HepG2 (cell line): Measurements from ENCODE around the gene NOA1. TPM values are rescaled to one million over a fixed set of nuclear protein-coding genes. Genes with fewer than 3 reads are reported as not detected.

Experiments used
- BRF2 ChIP-seq: sonication (generic); formaldehyde crosslinking; IDR thresholded peaks from 2 replicates; pipeline ENCODE4 v1.8.1; 2022; ENCODE audit warnings: mild to moderate bottlenecking, missing genetic modification reagents
- CAMTA2 ChIP-seq: sonication (generic); formaldehyde crosslinking; IDR thresholded peaks from 2 replicates; pipeline ENCODE4 v1.4.0; 2020; ENCODE audit warnings: mild to moderate bottlenecking, missing genetic modification reagents, borderline replicate concordance
- ELF3 ChIP-seq: IDR thresholded peaks from 2 replicates; pipeline ENCODE4 v1.6.1; 2016; ENCODE audit warnings: missing genetic modification reagents, missing compliant biosample characterization
- GABPA ChIP-seq, 2 experiments: IDR thresholded peaks; 2 replicates each; pipeline ENCODE4 v1.6.1; 2011 to 2016; ENCODE audit warnings: low read depth in 2 of 2, low read length in 1 of 2, missing biosample characterization in 1 of 2, missing genetic modification characterization in 1 of 2
- HCFC1 ChIP-seq: fragments of 150-350 bp; IDR thresholded peaks from 2 replicates; pipeline ENCODE4 v1.6.1; 2014; ENCODE audit warnings: low read depth, low read length
- HNF4A ChIP-seq: sonication (generic); formaldehyde crosslinking; IDR thresholded peaks from 2 replicates; pipeline ENCODE4 v1.4.0; 2020; ENCODE audit warnings: missing genetic modification reagents
- MEF2D ChIP-seq: sonication (generic); formaldehyde crosslinking; IDR thresholded peaks from 2 replicates; pipeline ENCODE4 v1.5.1; 2020; ENCODE audit warnings: mild to moderate bottlenecking, missing genetic modification reagents
- NFRKB ChIP-seq: fragments of 450-650 bp; IDR thresholded peaks from 2 replicates; pipeline ENCODE4 v1.6.1; 2017
- RORA ChIP-seq: sonication (generic); formaldehyde crosslinking; IDR thresholded peaks from 2 replicates; pipeline ENCODE4 v1.5.0; 2020; ENCODE audit warnings: mild to moderate bottlenecking, missing genetic modification reagents, moderate library complexity
- TCF7L2 ChIP-seq: IDR thresholded peaks from 2 replicates; pipeline ENCODE4 v1.6.1; 2011; ENCODE audit warnings: mild to moderate bottlenecking, low read depth, low read length, moderate library complexity
- ZBTB7B ChIP-seq: sonication (generic); formaldehyde crosslinking; IDR thresholded peaks from 2 replicates; pipeline ENCODE4 v1.4.0; 2020; ENCODE audit warnings: missing genetic modification reagents
- ZFP37 ChIP-seq: sonication (generic); formaldehyde crosslinking; IDR thresholded peaks from 2 replicates; pipeline ENCODE4 v1.4.0; 2020; ENCODE audit warnings: missing genetic modification reagents, borderline replicate concordance
- ZNF530 ChIP-seq: sonication (generic); formaldehyde crosslinking; IDR thresholded peaks from 2 replicates; pipeline ENCODE4 v1.5.0; 2020; ENCODE audit warnings: low read depth, mild to moderate bottlenecking, missing genetic modification reagents
- ZNF607 ChIP-seq: sonication (generic); formaldehyde crosslinking; IDR thresholded peaks from 2 replicates; pipeline ENCODE4 v1.5.1; 2020; ENCODE audit warnings: missing genetic modification reagents, mild to moderate bottlenecking, borderline replicate concordance
- polyA plus RNA-seq, 8 experiments: library from polyadenylated mRNA; depleted of rRNA in 3 of 8; stranded (reverse) in 7 of 8; unstranded in 1 of 8; fragments of >200 nt; fragmentation: Illumina TruSeq in 4 of 8; extraction: Trizol in 4 of 8; gene quantifications; 2 replicates each; pipeline versions ENCODE4 v1.2.1 to v1.2.3, GENCODE V29; 2011 to 2016; ENCODE audit warnings: low read depth in 4 of 8, missing spikeins in 1 of 8, mixed read lengths in 1 of 8; ENCODE audit not compliant: insufficient read depth in 1 of 8
- total RNA-seq, 5 experiments: library from RNA; depleted of rRNA; stranded (reverse); fragments of >200 nt; fragmentation: Illumina TruSeq; extraction: Trizol; gene quantifications; 2 replicates each; pipeline ENCODE4 v1.2.3, GENCODE V29; 2016; ENCODE audit warnings: low read depth in 1 of 5
- TF ChIP-seq, protein P1 (sequence below): sonication (generic); formaldehyde crosslinking; IDR thresholded peaks from 2 replicates; pipeline ENCODE4 v1.9.0; 2021; ENCODE audit warnings: missing genetic modification reagents, borderline replicate concordance
- TF ChIP-seq, protein P2 (sequence below): sonication (generic); formaldehyde crosslinking; IDR thresholded peaks from 2 replicates; pipeline ENCODE4 v1.4.0; 2020; ENCODE audit warnings: missing genetic modification reagents
- TF ChIP-seq, protein P3 (sequence below): sonication (generic); formaldehyde crosslinking; IDR thresholded peaks from 2 replicates; pipeline ENCODE4 v1.5.1; 2020; ENCODE audit warnings: mild to moderate bottlenecking, missing genetic modification reagents, borderline replicate concordance
- TF ChIP-seq, protein P4 (sequence below): conservative IDR thresholded peaks from 2 replicates; pipeline ENCODE4 v1.6.1; 2018; ENCODE audit warnings: missing genetic modification reagents

Gene NOA1
- total and polyA plus RNA-seq, 2 of the 13 experiments (the other 11 are each of a cell fraction or from before 2014, with no cell fraction given), result 17.3 to 19.0 TPM

DNA sequence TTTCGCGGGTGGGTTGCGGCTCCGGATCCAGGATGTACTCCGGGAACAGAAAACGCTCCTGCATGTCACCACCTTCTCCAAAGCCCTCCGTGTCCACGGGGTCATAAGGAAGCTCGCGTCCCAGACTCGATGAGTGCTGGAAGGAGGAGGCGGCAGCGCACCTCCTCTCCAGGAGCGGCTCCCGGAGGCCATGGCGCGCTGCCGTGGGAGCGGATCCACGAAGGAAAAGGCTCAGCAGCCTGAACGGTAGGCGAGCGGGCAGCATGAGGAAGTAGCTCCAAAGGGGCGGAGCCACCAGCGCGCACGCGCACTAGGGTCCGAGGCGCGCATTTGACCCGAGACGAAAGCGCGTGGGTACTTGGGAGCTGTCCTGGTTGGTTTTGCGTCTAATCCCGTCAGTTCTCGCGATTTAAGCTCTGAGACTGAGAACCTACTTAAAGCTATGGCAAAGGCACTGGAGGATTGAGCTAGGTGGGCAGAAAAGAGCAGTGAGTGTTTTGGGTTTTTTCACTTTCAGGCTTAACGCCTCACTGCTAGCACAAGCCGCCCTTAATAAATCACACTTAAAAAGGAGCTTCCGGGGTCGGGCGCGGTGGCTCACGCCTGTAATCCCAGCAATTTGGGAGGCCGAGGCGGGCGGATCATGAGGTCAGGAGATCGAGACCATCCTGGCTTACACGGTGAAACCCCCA lies at the start of gene NOA1 (continued):
- TF ChIP-seq BRF2 (CRISPR knock-in tag), result 0 out of 2 replicates have a peak, but pooled peaks have one; percentile 27
- no peak for TF ChIP-seq HNF4A (CRISPR knock-in tag)
- TF ChIP-seq MEF2D (CRISPR knock-in tag), result peak; percentile 19; the same call in 1 of the 2 replicates
- no peak for TF ChIP-seq ZBTB7B (CRISPR knock-in tag)
- TF ChIP-seq CAMTA2 (CRISPR knock-in tag), result peak; percentile 54; the same call in 1 of the 2 replicates
- TF ChIP-seq NFRKB, result no peak
- no peak for TF ChIP-seq HCFC1
- TF ChIP-seq, protein P1, sequence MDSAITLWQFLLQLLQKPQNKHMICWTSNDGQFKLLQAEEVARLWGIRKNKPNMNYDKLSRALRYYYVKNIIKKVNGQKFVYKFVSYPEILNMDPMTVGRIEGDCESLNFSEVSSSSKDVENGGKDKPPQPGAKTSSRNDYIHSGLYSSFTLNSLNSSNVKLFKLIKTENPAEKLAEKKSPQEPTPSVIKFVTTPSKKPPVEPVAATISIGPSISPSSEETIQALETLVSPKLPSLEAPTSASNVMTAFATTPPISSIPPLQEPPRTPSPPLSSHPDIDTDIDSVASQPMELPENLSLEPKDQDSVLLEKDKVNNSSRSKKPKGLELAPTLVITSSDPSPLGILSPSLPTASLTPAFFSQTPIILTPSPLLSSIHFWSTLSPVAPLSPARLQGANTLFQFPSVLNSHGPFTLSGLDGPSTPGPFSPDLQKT (CRISPR knock-in tag), result no peak
- no peak for TF ChIP-seq GABPA (IDR thresholded peaks at IDR 0.05; ENCODE audit: low read depth, low read length)
- TF ChIP-seq GABPA (CRISPR knock-in tag; IDR thresholded peaks at IDR 0.05; ENCODE audit: low read depth), result 0 out of 2 replicates have a peak, but pooled peaks have one; percentile 18
- TF ChIP-seq ZNF530 (CRISPR knock-in tag), result no peak
- TF ChIP-seq ELF3, result peak; percentile 92
- no peak; the same call in 1 of the 2 replicates for TF ChIP-seq ZNF607
- TF ChIP-seq, protein P2, sequence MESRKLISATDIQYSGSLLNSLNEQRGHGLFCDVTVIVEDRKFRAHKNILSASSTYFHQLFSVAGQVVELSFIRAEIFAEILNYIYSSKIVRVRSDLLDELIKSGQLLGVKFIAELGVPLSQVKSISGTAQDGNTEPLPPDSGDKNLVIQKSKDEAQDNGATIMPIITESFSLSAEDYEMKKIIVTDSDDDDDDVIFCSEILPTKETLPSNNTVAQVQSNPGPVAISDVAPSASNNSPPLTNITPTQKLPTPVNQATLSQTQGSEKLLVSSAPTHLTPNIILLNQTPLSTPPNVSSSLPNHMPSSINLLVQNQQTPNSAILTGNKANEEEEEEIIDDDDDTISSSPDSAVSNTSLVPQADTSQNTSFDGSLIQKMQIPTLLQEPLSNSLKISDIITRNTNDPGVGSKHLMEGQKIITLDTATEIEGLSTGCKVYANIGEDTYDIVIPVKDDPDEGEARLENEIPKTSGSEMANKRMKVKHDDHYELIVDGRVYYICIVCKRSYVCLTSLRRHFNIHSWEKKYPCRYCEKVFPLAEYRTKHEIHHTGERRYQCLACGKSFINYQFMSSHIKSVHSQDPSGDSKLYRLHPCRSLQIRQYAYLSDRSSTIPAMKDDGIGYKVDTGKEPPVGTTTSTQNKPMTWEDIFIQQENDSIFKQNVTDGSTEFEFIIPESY, result no peak
- TF ChIP-seq RORA (CRISPR knock-in tag), result no peak
- no peak for TF ChIP-seq ZFP37 (CRISPR knock-in tag)
- TF ChIP-seq, protein P3, sequence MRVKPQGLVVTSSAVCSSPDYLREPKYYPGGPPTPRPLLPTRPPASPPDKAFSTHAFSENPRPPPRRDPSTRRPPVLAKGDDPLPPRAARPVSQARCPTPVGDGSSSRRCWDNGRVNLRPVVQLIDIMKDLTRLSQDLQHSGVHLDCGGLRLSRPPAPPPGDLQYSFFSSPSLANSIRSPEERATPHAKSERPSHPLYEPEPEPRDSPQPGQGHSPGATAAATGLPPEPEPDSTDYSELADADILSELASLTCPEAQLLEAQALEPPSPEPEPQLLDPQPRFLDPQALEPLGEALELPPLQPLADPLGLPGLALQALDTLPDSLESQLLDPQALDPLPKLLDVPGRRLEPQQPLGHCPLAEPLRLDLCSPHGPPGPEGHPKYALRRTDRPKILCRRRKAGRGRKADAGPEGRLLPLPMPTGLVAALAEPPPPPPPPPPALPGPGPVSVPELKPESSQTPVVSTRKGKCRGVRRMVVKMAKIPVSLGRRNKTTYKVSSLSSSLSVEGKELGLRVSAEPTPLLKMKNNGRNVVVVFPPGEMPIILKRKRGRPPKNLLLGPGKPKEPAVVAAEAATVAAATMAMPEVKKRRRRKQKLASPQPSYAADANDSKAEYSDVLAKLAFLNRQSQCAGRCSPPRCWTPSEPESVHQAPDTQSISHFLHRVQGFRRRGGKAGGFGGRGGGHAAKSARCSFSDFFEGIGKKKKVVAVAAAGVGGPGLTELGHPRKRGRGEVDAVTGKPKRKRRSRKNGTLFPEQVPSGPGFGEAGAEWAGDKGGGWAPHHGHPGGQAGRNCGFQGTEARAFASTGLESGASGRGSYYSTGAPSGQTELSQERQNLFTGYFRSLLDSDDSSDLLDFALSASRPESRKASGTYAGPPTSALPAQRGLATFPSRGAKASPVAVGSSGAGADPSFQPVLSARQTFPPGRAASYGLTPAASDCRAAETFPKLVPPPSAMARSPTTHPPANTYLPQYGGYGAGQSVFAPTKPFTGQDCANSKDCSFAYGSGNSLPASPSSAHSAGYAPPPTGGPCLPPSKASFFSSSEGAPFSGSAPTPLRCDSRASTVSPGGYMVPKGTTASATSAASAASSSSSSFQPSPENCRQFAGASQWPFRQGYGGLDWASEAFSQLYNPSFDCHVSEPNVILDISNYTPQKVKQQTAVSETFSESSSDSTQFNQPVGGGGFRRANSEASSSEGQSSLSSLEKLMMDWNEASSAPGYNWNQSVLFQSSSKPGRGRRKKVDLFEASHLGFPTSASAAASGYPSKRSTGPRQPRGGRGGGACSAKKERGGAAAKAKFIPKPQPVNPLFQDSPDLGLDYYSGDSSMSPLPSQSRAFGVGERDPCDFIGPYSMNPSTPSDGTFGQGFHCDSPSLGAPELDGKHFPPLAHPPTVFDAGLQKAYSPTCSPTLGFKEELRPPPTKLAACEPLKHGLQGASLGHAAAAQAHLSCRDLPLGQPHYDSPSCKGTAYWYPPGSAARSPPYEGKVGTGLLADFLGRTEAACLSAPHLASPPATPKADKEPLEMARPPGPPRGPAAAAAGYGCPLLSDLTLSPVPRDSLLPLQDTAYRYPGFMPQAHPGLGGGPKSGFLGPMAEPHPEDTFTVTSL (CRISPR knock-in tag), result no peak
- TF ChIP-seq TCF7L2, result no peak
- TF ChIP-seq, protein P4, sequence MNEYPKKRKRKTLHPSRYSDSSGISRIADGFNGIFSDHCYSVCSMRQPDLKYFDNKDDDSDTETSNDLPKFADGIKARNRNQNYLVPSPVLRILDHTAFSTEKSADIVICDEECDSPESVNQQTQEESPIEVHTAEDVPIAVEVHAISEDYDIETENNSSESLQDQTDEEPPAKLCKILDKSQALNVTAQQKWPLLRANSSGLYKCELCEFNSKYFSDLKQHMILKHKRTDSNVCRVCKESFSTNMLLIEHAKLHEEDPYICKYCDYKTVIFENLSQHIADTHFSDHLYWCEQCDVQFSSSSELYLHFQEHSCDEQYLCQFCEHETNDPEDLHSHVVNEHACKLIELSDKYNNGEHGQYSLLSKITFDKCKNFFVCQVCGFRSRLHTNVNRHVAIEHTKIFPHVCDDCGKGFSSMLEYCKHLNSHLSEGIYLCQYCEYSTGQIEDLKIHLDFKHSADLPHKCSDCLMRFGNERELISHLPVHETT (CRISPR knock-in tag), result no peak
